K562 (cell line): ENCODE measurements around the gene DOCK4. TPM values are rescaled to one million over a fixed set of nuclear protein-coding genes. Genes with fewer than 3 reads are reported as not detected.

Experiments
- ATAC-seq: fragments of 200-7000 bp; cut with Tn5 transposase; 3 replicates; pipeline ENCODE4 v1.9.1; 2020; ENCODE audit warnings: moderate library complexity
- BruUV-seq: library from RNA; stranded (reverse); fragments of 400-500 nt; replicated peaks from 2 replicates; lab custom pipeline; 2021; lab: Mats Ljungman, UMichigan
- CTCF ChIA-PET: fragments of 300-600 bp; formaldehyde crosslinking; extraction: SDS; loops from one replicate; lab custom pipeline; 2021; ENCODE audit warnings: low intra/inter-chr PET ratio; lab: Yijun Ruan, JAX
- POLR2A ChIA-PET: fragments of 300-600, 350-650 bp; sonication (Branson Sonifier 250); formaldehyde crosslinking; extraction: SDS; loops from one replicate; lab custom pipeline; 2021; ENCODE audit warnings: antibody characterized with exemption, inconsistent platforms; lab: Yijun Ruan, JAX
- DNase-seq, 4 experiments: peaks; one replicate each; pipeline versions ENCODE4 v3.0.0 to v3.0.0-alpha.2; 2011 to 2018; ENCODE audit warnings: low spot score in 3 of 4, mixed read lengths in 3 of 4; ENCODE audit errors: extremely low read depth in 1 of 4
- FAIRE-seq: peaks from 2 replicates; lab custom pipeline; 2011; peaks lifted over from hg19 to GRCh38; lab: Jason Lieb, UNC
- H2AFZ ChIP-seq: 2 replicates; pipeline ENCODE4 v1.6.0; 2011; ENCODE audit warnings: low read depth, low read length, control low read depth, inconsistent platforms
- H3K27ac ChIP-seq: fragments of 200-600 bp; 3 replicates; pipeline ENCODE4 v1.8.0; 2011; ENCODE audit warnings: low read depth, mild to moderate bottlenecking, control low read depth, inconsistent platforms, low read length, moderate library complexity, mixed read lengths; ENCODE audit errors: extremely low read depth
- H3K27me3 ChIP-seq, 2 experiments: fragments of 300-600 bp in 1 of 2; 2 replicates in 1 of 2; 3 replicates in 1 of 2; pipeline versions ENCODE4 v1.6.0 to v1.8.0; 2011; ENCODE audit warnings: inconsistent platforms in 2 of 2, low read length in 2 of 2, mild to moderate bottlenecking in 1 of 2, mixed read lengths in 1 of 2, moderate library complexity in 1 of 2; ENCODE audit not compliant: control insufficient read depth in 2 of 2, insufficient read depth in 2 of 2
- H3K36me3 ChIP-seq: fragments of 300-600 bp; 3 replicates; pipeline ENCODE4 v1.8.0; 2011; ENCODE audit warnings: mild to moderate bottlenecking, low read length, inconsistent platforms; ENCODE audit not compliant: control insufficient read depth, insufficient read depth
- H3K4me1 ChIP-seq, 2 experiments: fragments of 200-600 bp in 1 of 2; replicated peaks in 1 of 2; 2 replicates in 1 of 2; 3 replicates in 1 of 2; pipeline versions ENCODE4 v1.5.1 to v1.8.0; 2011; ENCODE audit warnings: inconsistent platforms in 2 of 2, low read length in 2 of 2, mild to moderate bottlenecking in 1 of 2, mixed read lengths in 1 of 2, moderate library complexity in 1 of 2; ENCODE audit not compliant: control insufficient read depth in 2 of 2, insufficient read depth in 2 of 2
- H3K4me2 ChIP-seq: 2 replicates; pipeline ENCODE4 v1.6.1; 2011; ENCODE audit warnings: low read length, control low read depth, inconsistent platforms, mixed read lengths; ENCODE audit not compliant: insufficient read depth
- H3K4me3 ChIP-seq: fragments of 200-600 bp; sonication (generic), shearing (Covaris generic); 2 replicates; pipeline ENCODE4 v1.5.1; 2016; ENCODE audit warnings: control low read depth, inconsistent platforms
- H3K79me2 ChIP-seq: fragments of 200-600 bp; 3 replicates; pipeline ENCODE4 v1.8.0; 2011; ENCODE audit warnings: low read length, inconsistent platforms; ENCODE audit not compliant: control insufficient read depth, insufficient read depth
- H3K9ac ChIP-seq, 2 experiments: 2 replicates each; pipeline versions ENCODE4 v1.6.0 to v1.6.1; 2011; ENCODE audit warnings: low read depth in 2 of 2, low read length in 2 of 2, control low read depth in 1 of 2, inconsistent platforms in 1 of 2, mild to moderate bottlenecking in 1 of 2, mixed read lengths in 1 of 2; ENCODE audit not compliant: insufficient read depth in 1 of 2
- H3K9me1 ChIP-seq: one replicate; pipeline ENCODE4 v1.6.0; 2011; ENCODE audit warnings: inconsistent platforms, mild to moderate bottlenecking, low read length, moderate library complexity; ENCODE audit not compliant: control insufficient read depth, insufficient read depth
- H3K9me3 ChIP-seq: replicated peaks from 2 replicates; pipeline ENCODE4 v1.5.1; 2011; ENCODE audit warnings: low read depth, low read length, inconsistent platforms; ENCODE audit not compliant: control insufficient read depth, insufficient read depth
- H4K20me1 ChIP-seq: replicated peaks from 2 replicates; pipeline ENCODE4 v1.6.1; 2011; ENCODE audit warnings: low read length, inconsistent platforms, mixed read lengths; ENCODE audit not compliant: control insufficient read depth, insufficient read depth
- FOXK2 ChIP-seq, 2 experiments: fragments of 450-650 bp; IDR thresholded peaks in 1 of 2; conservative IDR thresholded peaks in 1 of 2; 2 replicates each; pipeline ENCODE4 v1.6.1; 2016; ENCODE audit warnings: low read depth in 2 of 2, mild to moderate bottlenecking in 1 of 2
- FOXP1 ChIP-seq: sonication (generic); formaldehyde crosslinking; IDR thresholded peaks from 2 replicates; pipeline ENCODE4 v1.8.0; 2022; ENCODE audit warnings: mild to moderate bottlenecking, missing genetic modification reagents
- NFATC3 ChIP-seq: fragments of 450-650 bp; IDR thresholded peaks from 2 replicates; pipeline ENCODE4 v1.6.1; 2017; ENCODE audit warnings: mild to moderate bottlenecking
- NFE2 ChIP-seq: IDR thresholded peaks from 2 replicates; pipeline ENCODE4 v1.6.1; 2014; ENCODE audit warnings: antibody characterized with exemption, low read depth
- NR4A1 ChIP-seq, 2 experiments: fragments of 250-450 bp in 1 of 2; fragments of 450-650 bp in 1 of 2; sonication (Bioruptor Pico) in 1 of 2; IDR thresholded peaks; 2 replicates each; pipeline versions ENCODE4 v1.4.0 to v1.6.1; 2016 to 2020; ENCODE audit warnings: mild to moderate bottlenecking in 2 of 2, missing compliant biosample characterization in 1 of 2, missing genetic modification characterization in 1 of 2, moderate library complexity in 1 of 2
- PYGO2 ChIP-seq: fragments of 450-650 bp; IDR thresholded peaks from 2 replicates; pipeline ENCODE4 v1.6.1; 2016; ENCODE audit warnings: mild to moderate bottlenecking, missing genetic modification characterization, moderate library complexity, missing compliant biosample characterization
- SIX5 ChIP-seq, 2 experiments: IDR thresholded peaks; 2 replicates each; pipeline ENCODE4 v1.6.1; 2011; ENCODE audit warnings: low read length in 2 of 2, borderline replicate concordance in 1 of 2, low read depth in 1 of 2, mild to moderate bottlenecking in 1 of 2, moderate library complexity in 1 of 2; ENCODE audit not compliant: insufficient read depth in 1 of 2
- SREBF1 ChIP-seq: fragments of 150-350 bp; IDR thresholded peaks from 2 replicates; pipeline ENCODE4 v1.6.1; 2014; ENCODE audit warnings: antibody characterized with exemption, low read depth, low read length, borderline replicate concordance
- TAF15 ChIP-seq: fragments of 200-400 bp; formaldehyde crosslinking; IDR thresholded peaks from 2 replicates; pipeline ENCODE4 v1.6.1; 2017; ENCODE audit warnings: mild to moderate bottlenecking, low read depth, low read length, moderate library complexity
- XRCC3 ChIP-seq: fragments of 450-650 bp; IDR thresholded peaks from 2 replicates; pipeline ENCODE4 v1.6.1; 2017; ENCODE audit warnings: mild to moderate bottlenecking, moderate library complexity
- ZNF134 ChIP-seq: fragments of 250-450 bp; sonication (Bioruptor Pico); conservative IDR thresholded peaks from 2 replicates; pipeline ENCODE4 v1.4.0; 2020
- ZNF445 ChIP-seq: fragments of 250-450 bp; sonication (Bioruptor Pico); IDR thresholded peaks from 2 replicates; pipeline ENCODE4 v1.4.0; 2020; ENCODE audit warnings: low read depth, mild to moderate bottlenecking, moderate library complexity
- ZNF696 ChIP-seq: fragments of 250-450 bp; sonication (Bioruptor Pico); conservative IDR thresholded peaks from 2 replicates; pipeline ENCODE4 v1.4.0; 2020; ENCODE audit warnings: mild to moderate bottlenecking, moderate library complexity
- ZNF780A ChIP-seq: fragments of 250-450 bp; sonication (Bioruptor Pico); IDR thresholded peaks from 2 replicates; pipeline ENCODE4 v1.5.0; 2021; ENCODE audit warnings: mild to moderate bottlenecking
- WGBS: fragments of 100-300 bp; shearing (Covaris generic); methylation state at CpG from one replicate; pipeline ENCODE4 v1.1.6; 2016; ENCODE audit warnings: low coverage, mixed read lengths; ENCODE audit not compliant: insufficient coverage; ENCODE audit errors: missing lambda C conversion rate; 5-methylcytosine and 5-hydroxymethylcytosine counted together
- in situ Hi-C: fragments of 300-500 bp; cut with MboI; formaldehyde crosslinking; loops from 4 replicates; pipeline ENCODE4 v1.15.0; 2018; ENCODE audit warnings: inconsistent platforms, mixed read lengths
- intact Hi-C: fragments of 100-400 bp; cut with micrococcal nuclease; formaldehyde crosslinking; loops from 2 replicates; pipeline ENCODE4 v1.14.2; 2022
- polyA plus RNA-seq, 8 experiments: library from polyadenylated mRNA; depleted of rRNA in 4 of 8; stranded (reverse) in 5 of 8; unstranded in 3 of 8; fragments of >200 nt; fragmentation: Nextera tagmentation in 2 of 8; fragmentation: Illumina TruSeq in 1 of 8; extraction: Ambion mirVana in 2 of 8; extraction: Trizol in 1 of 8; gene quantifications; 2 replicates each; pipeline versions ENCODE4 v1.2.1 to v1.2.3, GENCODE V29; 2011 to 2014; ENCODE audit warnings: inconsistent platforms in 1 of 8, missing spikeins in 1 of 8
- total RNA-seq, 7 experiments: library from RNA; depleted of rRNA in 6 of 7; stranded (reverse); fragments of >200 nt in 6 of 7; fragmentation: Illumina TruSeq in 2 of 7; extraction: Trizol in 2 of 7; gene quantifications; 2 replicates each; pipeline versions ENCODE4 v1.2.1 to v1.2.3, GENCODE V29; 2011 to 2021; ENCODE audit warnings: low replicate concordance in 1 of 7
- TF ChIP-seq, protein P1 (sequence below): fragments of 250-450 bp; sonication (Bioruptor Pico); IDR thresholded peaks from 2 replicates; pipeline ENCODE4 v1.4.0; 2020; ENCODE audit warnings: mild to moderate bottlenecking, moderate library complexity

DOCK4 gene
- total and polyA plus RNA-seq, 9 of the 15 experiments (the other 6 are each of a cell fraction or from before 2014, with no cell fraction given): 0.42 to 5.7 (median 2.3) TPM

DNA sequence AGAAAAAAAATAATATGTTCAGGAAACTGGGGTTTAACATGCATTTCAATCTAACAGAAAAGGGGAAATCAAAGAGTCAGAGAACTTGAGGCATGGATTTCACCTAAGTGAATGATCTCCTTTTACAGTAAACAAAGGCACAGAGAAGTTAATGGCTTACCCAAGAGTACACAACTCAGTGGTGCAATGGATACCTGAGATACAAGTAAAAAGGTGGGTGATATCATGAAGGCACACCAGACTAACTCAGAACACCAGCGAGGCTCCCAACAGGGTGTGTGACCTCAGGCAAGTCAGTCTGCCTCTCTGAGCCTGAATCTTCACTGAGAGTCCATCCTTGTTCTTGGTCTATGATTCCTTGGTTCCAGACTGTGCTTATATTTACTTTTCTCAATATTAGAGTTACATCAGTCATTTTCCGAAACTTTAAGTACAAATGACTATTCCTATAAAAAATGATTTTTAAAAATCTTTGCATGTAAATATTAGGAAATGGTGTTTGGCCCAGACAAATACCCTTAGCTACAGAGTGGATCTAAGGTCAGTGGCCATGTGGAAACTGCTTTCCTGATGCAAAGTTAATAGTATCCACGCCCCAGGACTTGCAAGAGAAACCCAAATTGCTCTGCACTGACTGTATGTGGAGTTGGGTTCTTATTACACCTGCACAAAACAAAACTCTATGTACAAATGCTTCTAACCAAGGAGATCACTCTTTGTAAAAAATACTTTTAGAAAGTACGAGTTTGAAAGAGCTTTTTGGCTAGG, 361.1 kb downstream of the DOCK4 start:
- in situ Hi-C loops: no loop called here
- no peaks in the 10 kb centered on the region for H4K20me1 ChIP-seq
- CTCF ChIA-PET: no interaction called here

GRCh38 chr7:111842491-111842890, 363.7 kb downstream of the DOCK4 start:
- ChIA-PET POLR2A (interaction anchor here (0.7 kb wide), 1 partner anchor 45 kb away, joined by 3 read pairs; no protein-coding TSS in a partner anchor), CTCF (no interaction called here)
- Histone ChIP-seq H3K36me3 (no peaks in the 10 kb centered on the region), H4K20me1 (no peaks in the 10 kb centered on the region), H3K9me3 (no peaks in the 10 kb centered on the region), H3K9ac (no peak overlapping the region), H3K4me1 (no peaks in the 10 kb centered on the region), H3K4me3 (no peak overlapping the region), H3K9me1 (no peaks in the 10 kb centered on the region), H3K4me2 (no peak overlapping the region), H3K27me3 (peaks cover 0 to 8% of the 10 kb centered on the region in 2 experiments; a peak in 1 of 5 replicates), H3K27ac (no peak overlapping the region), H3K79me2 (no peaks in the 10 kb centered on the region), H2AFZ (no peak overlapping the region)
- intact Hi-C loops (no loop called here), in situ Hi-C loops (no loop called here)
- DNase-seq (no peak), FAIRE-seq (no peak), ATAC-seq (no peak)
- WGBS: 0% methylated on average over 3 of the region's 3 CpGs
- BruUV-seq: no TSS peak
- TF ChIP-seq, protein P1, sequence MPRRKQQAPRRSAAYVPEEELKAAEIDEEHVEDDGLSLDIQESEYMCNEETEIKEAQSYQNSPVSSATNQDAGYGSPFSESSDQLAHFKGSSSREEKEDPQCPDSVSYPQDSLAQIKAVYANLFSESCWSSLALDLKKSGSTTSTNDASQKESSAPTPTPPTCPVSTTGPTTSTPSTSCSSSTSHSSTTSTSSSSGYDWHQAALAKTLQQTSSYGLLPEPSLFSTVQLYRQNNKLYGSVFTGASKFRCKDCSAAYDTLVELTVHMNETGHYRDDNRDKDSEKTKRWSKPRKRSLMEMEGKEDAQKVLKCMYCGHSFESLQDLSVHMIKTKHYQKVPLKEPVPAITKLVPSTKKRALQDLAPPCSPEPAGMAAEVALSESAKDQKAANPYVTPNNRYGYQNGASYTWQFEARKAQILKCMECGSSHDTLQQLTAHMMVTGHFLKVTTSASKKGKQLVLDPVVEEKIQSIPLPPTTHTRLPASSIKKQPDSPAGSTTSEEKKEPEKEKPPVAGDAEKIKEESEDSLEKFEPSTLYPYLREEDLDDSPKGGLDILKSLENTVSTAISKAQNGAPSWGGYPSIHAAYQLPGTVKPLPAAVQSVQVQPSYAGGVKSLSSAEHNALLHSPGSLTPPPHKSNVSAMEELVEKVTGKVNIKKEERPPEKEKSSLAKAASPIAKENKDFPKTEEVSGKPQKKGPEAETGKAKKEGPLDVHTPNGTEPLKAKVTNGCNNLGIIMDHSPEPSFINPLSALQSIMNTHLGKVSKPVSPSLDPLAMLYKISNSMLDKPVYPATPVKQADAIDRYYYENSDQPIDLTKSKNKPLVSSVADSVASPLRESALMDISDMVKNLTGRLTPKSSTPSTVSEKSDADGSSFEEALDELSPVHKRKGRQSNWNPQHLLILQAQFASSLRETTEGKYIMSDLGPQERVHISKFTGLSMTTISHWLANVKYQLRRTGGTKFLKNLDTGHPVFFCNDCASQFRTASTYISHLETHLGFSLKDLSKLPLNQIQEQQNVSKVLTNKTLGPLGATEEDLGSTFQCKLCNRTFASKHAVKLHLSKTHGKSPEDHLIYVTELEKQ (CRISPR knock-in tag): no peak
- TF ChIP-seq TAF15: no peak
- TF ChIP-seq ZNF696: no peak
- no peak for TF ChIP-seq PYGO2 (tag)
- no peak for TF ChIP-seq ZNF780A (CRISPR knock-in tag)
- TF ChIP-seq NR4A1 (CRISPR knock-in tag; IDR thresholded peaks at IDR 0.05): no peak
- TF ChIP-seq NR4A1 (tag; IDR thresholded peaks at IDR 0.05): no peak
- no peak for TF ChIP-seq NFATC3
- TF ChIP-seq FOXK2 (conservative IDR thresholded peaks at IDR 0.05 in 1 of 2, IDR thresholded peaks at IDR 0.05 in 1 of 2; ENCODE audit: low read depth in 2 of 2): no peak
- TF ChIP-seq SREBF1: no peak

More for the DNA sequence above, 361.1 kb downstream of the DOCK4 start:
- TF ChIP-seq ZNF134 (CRISPR knock-in tag) (no peak), SIX5 (IDR thresholded peaks at IDR 0.05; ENCODE audit: borderline replicate concordance in 1 of 2, insufficient read depth in 1 of 2, low read depth in 1 of 2, low read length in 2 of 2) (no peak), XRCC3 (no peak), NFE2 (no peak), ZNF445 (no peak), FOXP1 (CRISPR knock-in tag) (no peak)
- no peaks in the 10 kb centered on the region for H3K36me3 ChIP-seq
- no peak overlapping the region for H3K27ac ChIP-seq
- DNase-seq: no peak
- H3K9ac ChIP-seq: no peak overlapping the region
- H3K9me1 ChIP-seq: no peaks in the 10 kb centered on the region
- no peak overlapping the region for H3K4me3 ChIP-seq
- no peak for ATAC-seq
- POLR2A ChIA-PET: no interaction called here
- intact Hi-C loops: no loop called here
- no peaks in the 10 kb centered on the region for H3K9me3 ChIP-seq
- peaks cover 0 to 8% of the 10 kb centered on the region in 2 experiments; a peak in 1 of 5 replicates for H3K27me3 ChIP-seq
- no peak for FAIRE-seq
- WGBS: 1% methylated on average over 4 of the region's 4 CpGs
- BruUV-seq: no TSS peak
- no peak overlapping the region for H3K4me2 ChIP-seq
- no peak overlapping the region for H2AFZ ChIP-seq
- no peaks in the 10 kb centered on the region for H3K4me1 ChIP-seq
- H3K79me2 ChIP-seq: no peaks in the 10 kb centered on the region
